Adrenal gland (tissue), 5 donors: ENCODE data around the gene SPATC1L.

Experiments used
- CTCF ChIP-seq, 6 experiments: fragments of 450-650 bp in 4 of 6; fragments of 200-600 bp in 2 of 6; sonication (generic) in 1 of 6; IDR thresholded peaks; 1 replicate in 5 of 6; 2 replicates in 1 of 6; pipeline versions ENCODE4 v1.5.1 to v1.8.0; 2016 to 2021; ENCODE audit warnings: antibody characterized with exemption in 6 of 6, mild to moderate bottlenecking in 2 of 6, moderate library complexity in 1 of 6
- POLR2A ChIP-seq, 2 donors: fragments of 450-650 bp; IDR thresholded peaks; one replicate each; pipeline ENCODE4 v1.6.1; 2017; ENCODE audit warnings: antibody characterized with exemption in 2 of 2, mild to moderate bottlenecking in 2 of 2, moderate library complexity in 1 of 2
- donor health status: DM: no; HTN: no; CAD: no.

GRCh38 chr21:46205166-46205565 lies 20.9 kb upstream of the SPATC1L start:
- TF ChIP-seq CTCF (IDR thresholded peaks at IDR 0.05): no peak
- no peak for TF ChIP-seq POLR2A (IDR thresholded peaks at IDR 0.05)
